MM.1S (cell line): ENCODE data around the gene CCDC88C.

Experiments
- CTCF ChIP-seq: fragments of 300-600 bp; sonication (generic); IDR thresholded peaks from 2 replicates; pipeline ENCODE4 v1.5.1; 2016; ENCODE audit warnings: antibody characterized with exemption, low read length, mixed read lengths
- EZH2 ChIP-seq: fragments of 300-600 bp; sonication (generic); optimal IDR thresholded peaks from 2 replicates; pipeline ENCODE3; 2017; ENCODE audit warnings: low read depth, mild to moderate bottlenecking, antibody characterized with exemption, low read length, mixed read lengths
- EZH2phosphoT487 ChIP-seq: fragments of 300-600 bp; sonication (generic); IDR thresholded peaks from 2 replicates; pipeline ENCODE4 v1.6.1; 2018; ENCODE audit warnings: antibody characterized with exemption, low read length

- TF ChIP-seq CTCF (no peak), EZH2 (no peak), EZH2phosphoT487 (no peak)
Observed at GRCh38 chr14:91252871-91253794, 164.5 kb downstream of the CCDC88C start.
